Astrocyte (in vitro differentiated cells and primary cell): ENCODE measurements around the gene BCAN.

ENCODE experiments used
- CTCF ChIP-seq: IDR thresholded peaks from 2 replicates; pipeline ENCODE4 v1.5.1; 2011; ENCODE audit warnings: low read depth, mild to moderate bottlenecking, inconsistent platforms, low read length, moderate library complexity; ENCODE audit not compliant: insufficient read depth
- EZH2 ChIP-seq: IDR thresholded peaks from 2 replicates; pipeline ENCODE4 v1.6.1; 2012; ENCODE audit warnings: mild to moderate bottlenecking, low read length, inconsistent platforms; ENCODE audit not compliant: insufficient read depth

- TF ChIP-seq EZH2 (no peak), CTCF (no peak)
Observed at GRCh38 chr1:156601122-156601830, 40.6 kb upstream of the BCAN start, which contains the start of gene GPATCH4.
